CD4-positive, alpha-beta T cell treated with Interferon gamma for 1 hour (primary cell): ENCODE data around the gene RAB39B.
A peak's percentile ranks its signal among the peaks of the same experiment; 100 is the strongest.
"Not testable (repeated sequence)": the region's sequence is repeated elsewhere in the genome, so short reads cannot be mapped to it uniquely, and the experiment has no call there.

ENCODE experiments used
- DNase-seq: peaks from one replicate; pipeline ENCODE4 v3.0.0-alpha.2; 2020

RAB39B gene

GRCh38 chrX:155263854-155264628 is at the start of gene RAB39B:
TSS of gene RAB39B (minus strand) at chrX:155264491. CDS start at chrX:155264288, 203 bp downstream.
- peak; percentile 64 for DNase-seq

GRCh38 chrX:155313766-155314165 is 49.5 kb upstream of the RAB39B start:
- no peak for DNase-seq

- DNase-seq: no peak
Observed at GRCh38 chrX:155293771-155294170, 29.5 kb upstream of the RAB39B start.

GRCh38 chrX:155279873-155280272 is 15.6 kb upstream of the RAB39B start:
- no peak for DNase-seq

- no peak for DNase-seq
Observed at GRCh38 chrX:155270969-155271368, 6.7 kb upstream of the RAB39B start.

- not testable (repeated sequence) for DNase-seq
Observed at GRCh38 chrX:155267995-155268394, 3.7 kb upstream of the RAB39B start.

GRCh38 chrX:155266439-155266838 is 2.1 kb upstream of the RAB39B start:
- DNase-seq: no peak

- DNase-seq: no peak
Observed at GRCh38 chrX:155262970-155263754, 1.1 kb downstream of the RAB39B start.

GRCh38 chrX:155259752-155260151 is 4.5 kb downstream of the RAB39B start:
- DNase-seq: no peak

- no peak for DNase-seq
Observed at GRCh38 chrX:155251391-155251790, 12.9 kb downstream of the RAB39B start.

GRCh38 chrX:155247497-155247896 is 16.8 kb downstream of the RAB39B start:
- DNase-seq: no peak

GRCh38 chrX:155246748-155247147 is 17.5 kb downstream of the RAB39B start:
- DNase-seq: no peak

- no peak for DNase-seq
Observed at GRCh38 chrX:155242300-155242699, 22.0 kb downstream of the RAB39B start.

- no peak for DNase-seq
Observed at GRCh38 chrX:155237719-155238118, 26.6 kb downstream of the RAB39B start.

GRCh38 chrX:155235891-155236290 is 28.4 kb downstream of the RAB39B start:
- no peak for DNase-seq

GRCh38 chrX:155231163-155231562 is 33.1 kb downstream of the RAB39B start:
- DNase-seq: no peak

GRCh38 chrX:155225774-155226173 is 38.5 kb downstream of the RAB39B start:
- DNase-seq: no peak

- not testable (repeated sequence) for DNase-seq
Observed at GRCh38 chrX:155223746-155224145, 40.5 kb downstream of the RAB39B start.

GRCh38 chrX:155221351-155221750 is 42.9 kb downstream of the RAB39B start:
- no peak for DNase-seq

GRCh38 chrX:155218777-155219176 is 45.5 kb downstream of the RAB39B start:
- DNase-seq: no peak

- DNase-seq: no peak
Observed at GRCh38 chrX:155216940-155217440, 47.3 kb downstream of the RAB39B start.

- peak; percentile 89 for DNase-seq
Observed at GRCh38 chrX:155216179-155216939, 47.9 kb downstream of the RAB39B start, which contains the start of gene VBP1. TSS of gene VBP1 (plus strand) at chrX:155216460. CDS start at chrX:155216483, 23 bp downstream.
